ENCODE results near the gene NUDT4. TPM values are rescaled to one million over a fixed set of nuclear protein-coding genes. Genes with fewer than 3 reads are reported as not detected.

The NUDT4 gene
- total and polyA plus RNA-seq, 5 donors, result 95.0 to 206 (median 158) TPM

DNA sequence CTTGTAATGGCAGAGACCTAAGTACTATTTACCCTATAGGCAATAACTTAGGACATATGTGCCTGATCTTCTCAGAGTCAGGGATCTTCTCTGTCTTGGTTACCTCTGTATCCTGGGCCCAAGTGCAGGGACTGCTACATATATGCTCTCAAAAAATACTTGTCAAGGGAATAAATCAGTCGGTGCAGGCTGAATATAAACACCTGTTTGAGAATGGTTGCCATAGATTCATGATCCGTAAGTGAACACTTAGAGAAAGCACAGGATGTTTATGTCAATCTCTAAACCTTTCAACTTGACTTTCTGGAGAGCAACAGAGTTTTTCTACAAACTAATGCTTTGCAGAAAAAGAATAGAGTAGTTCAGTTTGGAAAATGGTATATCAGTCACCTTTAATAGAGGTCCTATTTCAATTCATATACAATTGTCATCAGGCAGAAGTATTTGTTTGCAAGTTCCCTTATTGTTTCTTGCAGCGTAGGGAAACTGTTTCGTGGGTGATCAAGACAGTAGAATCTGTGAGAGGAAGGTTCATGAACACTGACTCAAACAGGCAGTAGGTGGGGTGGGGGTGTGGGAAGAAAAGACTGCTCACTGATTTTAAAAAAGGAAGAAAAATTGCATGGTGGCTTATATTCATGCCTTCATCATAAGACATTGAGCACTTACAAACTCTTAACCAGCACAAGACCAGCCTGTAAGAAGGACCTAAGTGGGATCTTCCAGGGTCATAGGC, 70.0 kb downstream of the NUDT4 start:
- Histone ChIP-seq H3K4me3 (ENCODE audit: low read length) (no peak overlapping the region), H3K4me1 (ENCODE audit: control insufficient read depth, insufficient read depth, low read length) (no peaks in the 10 kb centered on the region), H3K27ac (ENCODE audit: low read length) (no peak overlapping the region), H3K9me3 (ENCODE audit: control insufficient read depth, low read length) (no peaks in the 10 kb centered on the region), H3K27me3 (ENCODE audit: control insufficient read depth, insufficient read depth) (no peaks in the 10 kb centered on the region)
- WGBS, result 69% methylated on average over 4 of the region's 4 CpGs
- ATAC-seq (no peak), DNase-seq (no peak)
- intact Hi-C loops (cut with DNase I), result no loop called here

DNA sequence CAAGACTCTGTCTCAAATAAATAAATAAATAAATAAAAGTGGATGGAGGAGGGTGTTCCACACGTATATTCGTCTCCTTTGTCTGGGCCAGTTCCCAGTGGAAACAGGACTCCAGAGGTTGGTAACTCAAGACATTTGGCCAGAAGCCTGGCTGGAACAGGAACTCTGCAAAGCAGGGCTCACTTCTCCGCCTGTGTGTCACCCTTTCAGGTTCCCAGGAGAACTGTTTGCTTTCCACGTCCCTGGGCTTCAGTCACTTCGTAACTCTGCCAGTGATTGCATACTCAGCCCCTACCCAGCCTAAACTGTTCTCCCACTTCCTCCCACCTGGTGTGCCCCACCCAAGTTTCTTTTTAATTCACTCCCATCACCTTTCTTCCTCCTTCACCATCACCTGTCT, 71.1 kb downstream of the NUDT4 start:
- 70% methylated on average over 5 of the region's 5 CpGs for WGBS
- no peak overlapping the region for H3K4me3 ChIP-seq (ENCODE audit: low read length)
- H3K4me1 ChIP-seq (ENCODE audit: control insufficient read depth, insufficient read depth, low read length), result no peaks in the 10 kb centered on the region
- no peaks in the 10 kb centered on the region for H3K9me3 ChIP-seq (ENCODE audit: control insufficient read depth, low read length)
- H3K27me3 ChIP-seq (ENCODE audit: control insufficient read depth, insufficient read depth), result no peaks in the 10 kb centered on the region
- intact Hi-C loops (cut with DNase I), result no loop called here
- ATAC-seq (no peak), DNase-seq (no peak)
- H3K27ac ChIP-seq (ENCODE audit: low read length), result no peak overlapping the region

DNA sequence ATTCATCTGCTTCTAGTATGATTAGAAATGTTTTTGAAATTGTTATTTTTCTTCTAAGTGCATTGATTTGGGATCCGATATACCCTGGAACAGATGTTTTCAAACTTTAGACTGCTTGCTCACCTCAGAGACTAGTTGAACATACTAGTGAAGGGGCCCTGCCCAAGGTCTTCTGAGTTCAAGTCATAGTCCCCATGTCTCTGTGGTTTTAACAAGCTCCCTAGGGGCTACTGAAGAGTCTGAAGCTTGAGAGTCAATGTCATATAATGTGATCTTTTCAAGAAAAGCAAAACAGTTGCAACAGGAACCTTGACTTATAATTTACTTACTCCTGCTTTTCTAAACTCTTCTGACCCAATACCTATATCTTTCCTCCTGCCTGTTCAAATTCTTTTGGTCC, 71.6 kb downstream of the NUDT4 start:
- WGBS, result 95% methylated on average over 1 of the region's 1 CpG
- Histone ChIP-seq H3K4me1 (ENCODE audit: control insufficient read depth, insufficient read depth, low read length) (no peaks in the 10 kb centered on the region), H3K27me3 (ENCODE audit: control insufficient read depth, insufficient read depth) (no peaks in the 10 kb centered on the region), H3K9me3 (ENCODE audit: control insufficient read depth, low read length) (no peaks in the 10 kb centered on the region), H3K27ac (ENCODE audit: low read length) (no peak overlapping the region), H3K4me3 (ENCODE audit: low read length) (no peak overlapping the region)
- no peak for DNase-seq
- no peak for ATAC-seq
- intact Hi-C loops (cut with DNase I), result no loop called here

DNA sequence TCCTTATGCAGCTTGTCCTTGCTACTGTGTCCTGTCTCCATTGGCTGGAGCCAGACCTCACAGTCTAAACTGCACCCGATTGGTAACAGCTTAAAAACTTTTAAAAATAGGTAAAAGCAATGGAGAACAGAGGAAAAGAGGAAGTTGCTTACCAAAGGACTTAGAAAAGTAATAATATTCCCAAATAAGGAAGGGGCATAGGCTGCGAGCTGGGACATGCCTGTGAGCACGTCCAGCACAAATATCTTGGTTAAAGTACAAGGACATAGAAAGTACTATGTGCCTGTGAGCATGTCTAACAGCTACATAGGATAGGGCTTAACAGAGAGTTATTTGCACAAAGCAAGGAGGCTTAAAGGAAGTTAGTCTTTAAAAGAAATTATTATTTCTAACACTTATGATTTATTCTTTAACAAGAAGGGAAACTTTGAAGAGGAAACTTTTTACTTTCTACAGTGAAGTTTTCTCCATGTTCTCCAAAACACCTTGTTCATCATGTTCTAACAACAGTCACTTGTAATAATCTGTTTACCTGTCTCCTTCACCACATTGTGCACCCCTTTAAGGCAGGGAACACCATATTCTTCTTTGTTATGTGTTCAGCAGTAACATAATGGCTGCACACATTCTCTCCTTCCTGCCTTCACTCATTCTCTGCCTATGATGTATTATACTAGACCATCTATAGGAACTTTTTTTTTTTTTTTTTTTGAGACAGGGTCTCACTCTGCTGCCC, 73.9 kb downstream of the NUDT4 start:
- H3K27me3 ChIP-seq (ENCODE audit: control insufficient read depth, insufficient read depth), result no peaks in the 10 kb centered on the region
- no peaks in the 10 kb centered on the region for H3K4me1 ChIP-seq (ENCODE audit: control insufficient read depth, insufficient read depth, low read length)
- H3K9me3 ChIP-seq (ENCODE audit: control insufficient read depth, low read length), result no peaks in the 10 kb centered on the region
- no peak for ATAC-seq
- no peak for DNase-seq
- intact Hi-C loops (cut with DNase I), result no loop called here
- 68% methylated on average over 3 of the region's 3 CpGs for WGBS
- no peak overlapping the region for H3K27ac ChIP-seq (ENCODE audit: low read length)
- no peak overlapping the region for H3K4me3 ChIP-seq (ENCODE audit: low read length)

DNA sequence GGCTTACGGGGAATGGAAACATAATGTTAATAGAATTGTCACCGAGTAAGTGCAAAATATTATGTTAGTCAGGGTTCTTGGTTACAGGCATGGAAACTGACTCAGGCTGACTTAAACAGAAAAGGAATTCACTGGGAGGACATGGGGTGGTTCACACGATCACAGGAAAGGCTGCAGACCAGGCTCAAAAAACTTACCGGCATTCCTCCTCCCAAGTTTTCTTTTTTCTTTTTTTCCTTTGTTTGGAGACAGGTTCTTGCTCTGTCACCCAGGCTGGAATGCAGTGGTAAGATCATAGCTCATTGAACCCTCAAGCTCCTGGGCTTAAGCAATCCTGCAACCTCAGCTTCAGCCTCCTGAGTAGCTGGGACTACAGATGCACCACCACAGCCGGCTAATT, 75.9 kb downstream of the NUDT4 start:
- H3K27ac ChIP-seq (ENCODE audit: low read length), result no peak overlapping the region
- ATAC-seq, result no peak
- H3K27me3 ChIP-seq (ENCODE audit: control insufficient read depth, insufficient read depth), result no peaks in the 10 kb centered on the region
- H3K4me3 ChIP-seq (ENCODE audit: low read length), result no peak overlapping the region
- H3K9me3 ChIP-seq (ENCODE audit: control insufficient read depth, low read length), result no peaks in the 10 kb centered on the region
- no peak for DNase-seq
- intact Hi-C loops (cut with DNase I), result no loop called here
- WGBS, result 85% methylated on average over 5 of the region's 5 CpGs
- no peaks in the 10 kb centered on the region for H3K4me1 ChIP-seq (ENCODE audit: control insufficient read depth, insufficient read depth, low read length)

DNA sequence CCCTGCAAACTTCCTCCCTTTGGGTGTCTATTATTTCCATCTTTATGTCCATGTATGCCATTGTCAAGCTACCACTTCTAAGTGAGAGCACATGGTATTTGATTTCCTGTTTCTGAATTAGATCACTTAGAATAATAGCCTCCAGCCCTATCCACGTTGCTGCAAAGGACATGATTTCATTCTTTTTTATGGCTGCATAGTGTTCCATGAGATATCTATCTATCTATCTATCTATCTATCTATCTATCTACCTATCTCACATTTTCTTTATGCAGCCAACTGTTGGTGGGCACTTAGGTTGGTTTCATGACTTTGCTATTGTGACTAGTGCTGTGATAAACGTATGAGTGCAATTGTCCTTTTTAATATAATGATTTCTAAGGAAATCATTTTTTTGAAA, 78.4 kb downstream of the NUDT4 start:
- intact Hi-C loops (cut with DNase I), result no loop called here
- 68% methylated on average over 2 of the region's 2 CpGs for WGBS

More for the DNA sequence above, 78.4 kb downstream of the NUDT4 start:
- ATAC-seq, result no peak
- no peaks in the 10 kb centered on the region for H3K27me3 ChIP-seq (ENCODE audit: control insufficient read depth, insufficient read depth)
- no peak overlapping the region for H3K27ac ChIP-seq (ENCODE audit: low read length)
- H3K4me1 ChIP-seq (ENCODE audit: control insufficient read depth, insufficient read depth, low read length), result no peaks in the 10 kb centered on the region
- no peak for DNase-seq
- H3K4me3 ChIP-seq (ENCODE audit: low read length), result no peak overlapping the region
- no peaks in the 10 kb centered on the region for H3K9me3 ChIP-seq (ENCODE audit: control insufficient read depth, low read length)

Other genes with a start within 250 kb of the NUDT4 start
- 10 to 100 TPM; 80.7 to 95.2 (median 88.5) TPM for gene UBE2N, start 64.0 kb downstream of the NUDT4 start, total RNA-seq
- 79.2 TPM for gene UBE2N, start 64.0 kb downstream of the NUDT4 start, polyA plus RNA-seq
- 10 to 100 TPM; 45.8 to 58.7 (median 50.3) TPM for gene MRPL42, start 89.6 kb downstream of the NUDT4 start, total RNA-seq
- gene MRPL42, start 89.6 kb downstream of the NUDT4 start, polyA plus RNA-seq, result 36.1 TPM
- gene SOCS2, start 194.8 kb downstream of the NUDT4 start, total RNA-seq, result 10 to 100 TPM; 11.3 to 19.1 (median 14.6) TPM
- 16.9 TPM for gene SOCS2, start 194.8 kb downstream of the NUDT4 start, polyA plus RNA-seq